IMR-90 (cell line): Measurements from ENCODE around the gene CAMK2N1. TPM values are rescaled to one million over a fixed set of nuclear protein-coding genes. Genes with fewer than 3 reads are reported as not detected.

Experiments used
- ATAC-seq: fragments of 200-7000 bp; cut with Tn5 transposase; 2 replicates; pipeline ENCODE4 v1.9.1; 2020; ENCODE audit warnings: low read depth, mild to moderate bottlenecking, moderate library complexity
- BruUV-seq: library from RNA; stranded (reverse); fragments of 400-500 nt; replicated peaks from 2 replicates; lab custom pipeline; 2021; lab: Mats Ljungman, UMichigan
- CTCF ChIA-PET: fragments of 300-600 bp; formaldehyde crosslinking; extraction: SDS; loops from one replicate; lab custom pipeline; 2021; ENCODE audit warnings: antibody characterized with exemption; lab: Yijun Ruan, JAX
- POLR2A ChIA-PET: fragments of 300-600 bp; sonication (Branson Sonifier 250); formaldehyde crosslinking; loops from one replicate; lab custom pipeline; 2022; ENCODE audit warnings: antibody characterized with exemption; ENCODE audit not compliant: unreplicated experiment; lab: Charles Lee
- DNase-seq: peaks from one replicate; pipeline ENCODE4 v3.0.0; 2013
- H2AFZ ChIP-seq: replicated peaks from 2 replicates; pipeline ENCODE3; 2013; ENCODE audit warnings: low read length, mild to moderate bottlenecking; ENCODE audit not compliant: poor library complexity
- H2AK5ac ChIP-seq: 2 replicates; pipeline ENCODE4 v1.6.1; 2013; ENCODE audit warnings: low read depth, low read length, inconsistent platforms
- H2AK9ac ChIP-seq: replicated peaks from 2 replicates; pipeline ENCODE3; 2013; ENCODE audit warnings: mild to moderate bottlenecking, low read depth, low read length, moderate library complexity; ENCODE audit not compliant: poor library complexity
- H2BK120ac ChIP-seq: 2 replicates; pipeline ENCODE4 v1.6.1; 2013; ENCODE audit warnings: low read depth, low read length, inconsistent platforms
- H2BK15ac ChIP-seq: 3 replicates; pipeline ENCODE4 v1.6.1; 2013; ENCODE audit warnings: low read depth, low read length, inconsistent platforms
- H2BK20ac ChIP-seq: 2 replicates; pipeline ENCODE4 v1.6.1; 2013; ENCODE audit warnings: low read depth, mild to moderate bottlenecking, inconsistent platforms, low read length, moderate library complexity
- H2BK5ac ChIP-seq: 2 replicates; pipeline ENCODE4 v1.6.1; 2013; ENCODE audit warnings: mild to moderate bottlenecking, low read depth, low read length, inconsistent platforms; ENCODE audit not compliant: poor library complexity, severe bottlenecking
- H3K14ac ChIP-seq: replicated peaks from 2 replicates; pipeline ENCODE4 v1.6.1; 2013; ENCODE audit warnings: low read depth, low read length, inconsistent platforms
- H3K18ac ChIP-seq: 2 replicates; pipeline ENCODE4 v1.6.1; 2013; ENCODE audit warnings: low read depth, low read length, control low read depth
- H3K23ac ChIP-seq: 2 replicates; pipeline ENCODE4 v1.6.1; 2013; ENCODE audit warnings: low read depth, low read length, inconsistent platforms
- H3K27ac ChIP-seq: 2 replicates; pipeline ENCODE4 v1.5.1; 2013; ENCODE audit warnings: mild to moderate bottlenecking, control low read depth, low read length; ENCODE audit not compliant: insufficient read depth
- H3K27me3 ChIP-seq: 2 replicates; pipeline ENCODE4 v1.6.1; 2013; ENCODE audit warnings: low read length; ENCODE audit not compliant: control insufficient read depth, insufficient read depth
- H3K36me3 ChIP-seq: 2 replicates; pipeline ENCODE4 v1.6.1; 2013; ENCODE audit warnings: low read length, mixed read lengths; ENCODE audit not compliant: control insufficient read depth, insufficient read depth
- H3K4ac ChIP-seq: 2 replicates; pipeline ENCODE4 v1.6.1; 2013; ENCODE audit warnings: low read depth, low read length, inconsistent platforms
- H3K4me1 ChIP-seq: 2 replicates; pipeline ENCODE4 v1.6.1; 2013; ENCODE audit warnings: low read length, mixed read lengths; ENCODE audit not compliant: control insufficient read depth, insufficient read depth
- H3K4me2 ChIP-seq: 2 replicates; pipeline ENCODE4 v1.6.1; 2013; ENCODE audit warnings: low read depth, mild to moderate bottlenecking, control low read depth, low read length, moderate library complexity
- H3K4me3 ChIP-seq: 2 replicates; pipeline ENCODE4 v1.5.1; 2013; ENCODE audit warnings: low read depth, mild to moderate bottlenecking, control low read depth, low read length, moderate library complexity; ENCODE audit not compliant: insufficient read depth
- H3K56ac ChIP-seq: 2 replicates; pipeline ENCODE4 v1.6.1; 2013; ENCODE audit warnings: low read length, inconsistent platforms; ENCODE audit not compliant: insufficient read depth; ENCODE audit errors: extremely low read depth
- H3K79me1 ChIP-seq, 2 experiments: 2 replicates each; pipeline ENCODE4 v1.6.1; 2013; ENCODE audit warnings: low read length in 2 of 2, inconsistent platforms in 1 of 2, low read depth in 1 of 2
- H3K9ac ChIP-seq: 2 replicates; pipeline ENCODE4 v1.6.1; 2013; ENCODE audit warnings: low read depth, low read length, control low read depth
- H3K9me1 ChIP-seq: 2 replicates; pipeline ENCODE4 v1.6.1; 2013; ENCODE audit warnings: low read length, inconsistent platforms; ENCODE audit not compliant: insufficient read depth
- H3K9me3 ChIP-seq: 2 replicates; pipeline ENCODE4 v1.6.1; 2013; ENCODE audit warnings: low read length; ENCODE audit not compliant: control insufficient read depth, insufficient read depth
- H4K20me1 ChIP-seq: 2 replicates; pipeline ENCODE4 v1.6.1; 2013; ENCODE audit warnings: low read length, inconsistent platforms; ENCODE audit not compliant: insufficient read depth
- H4K5ac ChIP-seq: 2 replicates; pipeline ENCODE4 v1.6.1; 2013; ENCODE audit warnings: mild to moderate bottlenecking, low read depth, low read length, control low read depth
- H4K8ac ChIP-seq, 2 experiments: 2 replicates each; pipeline ENCODE4 v1.6.1; 2013; ENCODE audit warnings: low read depth in 2 of 2, low read length in 2 of 2, control low read depth in 1 of 2, inconsistent platforms in 1 of 2
- H4K91ac ChIP-seq: 2 replicates; pipeline ENCODE4 v1.6.1; 2013; ENCODE audit warnings: low read depth, low read length, inconsistent platforms; ENCODE audit not compliant: insufficient read depth
- BHLHE40 ChIP-seq: fragments of 150-350 bp; IDR thresholded peaks from 2 replicates; pipeline ENCODE4 v1.6.1; 2016; ENCODE audit warnings: mild to moderate bottlenecking, low read depth, low read length
- CEBPB ChIP-seq: IDR thresholded peaks from 2 replicates; pipeline ENCODE4 v1.6.1; 2012; ENCODE audit warnings: low read depth, low read length, improper control_type of control experiment
- CHD1 ChIP-seq: IDR thresholded peaks from 2 replicates; pipeline ENCODE4 v1.6.1; 2012; ENCODE audit warnings: low read depth, low read length, improper control_type of control experiment
- MXI1 ChIP-seq: IDR thresholded peaks from 2 replicates; pipeline ENCODE4 v1.6.1; 2012; ENCODE audit warnings: low read depth, mild to moderate bottlenecking, low read length, moderate library complexity, borderline replicate concordance
- NFE2L2 ChIP-seq: fragments of 150-350 bp; IDR thresholded peaks from 2 replicates; pipeline ENCODE4 v1.6.1; 2016; ENCODE audit warnings: low read depth, mild to moderate bottlenecking, low read length
- RAD21 ChIP-seq: IDR thresholded peaks from 2 replicates; pipeline ENCODE4 v1.6.1; 2012; ENCODE audit warnings: low read length, improper control_type of control experiment
- RCOR1 ChIP-seq: IDR thresholded peaks from 2 replicates; pipeline ENCODE4 v1.6.1; 2012; ENCODE audit warnings: mild to moderate bottlenecking, low read length, improper control_type of control experiment; ENCODE audit not compliant: insufficient replicate concordance
- RFX5 ChIP-seq: IDR thresholded peaks from 2 replicates; pipeline ENCODE4 v1.8.0; 2012; ENCODE audit warnings: low read depth, mild to moderate bottlenecking, low read length, moderate library complexity
- USF2 ChIP-seq: fragments of 150-350 bp; IDR thresholded peaks from 2 replicates; pipeline ENCODE4 v1.6.1; 2017; ENCODE audit warnings: mild to moderate bottlenecking, antibody characterized with exemption, low read length, low read depth
- WGBS, 2 experiments: methylation state at CpG; one replicate each; pipeline versions ENCODE4 v1.1.5 to v1.1.7; 2013; ENCODE audit warnings: missing lambda C conversion rate in 2 of 2; ENCODE audit not compliant: insufficient read length in 1 of 2; ENCODE audit errors: extremely low coverage in 2 of 2; 5-methylcytosine and 5-hydroxymethylcytosine counted together
- dilution Hi-C: fragments of 300-500 bp; cut with HindIII; formaldehyde crosslinking; loops from one replicate; pipeline ENCODE4 v1.14.3; 2018; ENCODE audit warnings: low sequenced_read_pairs; ENCODE audit not compliant: unreplicated experiment
- in situ Hi-C: fragments of 300-500 bp; cut with MboI; formaldehyde crosslinking; loops from 3 replicates; pipeline ENCODE4 v1.14.3; 2019; ENCODE audit warnings: low sequenced_read_pairs, inconsistent platforms, mixed read lengths
- intact Hi-C: fragments of 100-400 bp; cut with micrococcal nuclease; formaldehyde crosslinking; loops from 2 replicates; pipeline ENCODE4 v1.10.0; 2022
- polyA plus RNA-seq, 3 experiments: library from polyadenylated mRNA; depleted of rRNA; stranded (reverse); fragments of >200 nt; gene quantifications; 2 replicates each; pipeline ENCODE4 v1.2.3, GENCODE V29; 2012; ENCODE audit warnings: low replicate concordance in 1 of 3
- total RNA-seq: library from RNA; depleted of rRNA; stranded (reverse); fragments of >200 nt; gene quantifications from 2 replicates; pipeline ENCODE4 v1.2.3, GENCODE V29; 2012
- TF ChIP-seq, protein P1 (sequence below): fragments of 150-350 bp; IDR thresholded peaks from 2 replicates; pipeline ENCODE4 v1.6.1; 2016; ENCODE audit warnings: low read depth, mild to moderate bottlenecking, low read length, moderate library complexity, borderline replicate concordance

Gene CAMK2N1
- total and polyA plus RNA-seq, 2 of the 4 experiments (the other 2 are of a cell fraction): 10.2 to 44.4 TPM

DNA sequence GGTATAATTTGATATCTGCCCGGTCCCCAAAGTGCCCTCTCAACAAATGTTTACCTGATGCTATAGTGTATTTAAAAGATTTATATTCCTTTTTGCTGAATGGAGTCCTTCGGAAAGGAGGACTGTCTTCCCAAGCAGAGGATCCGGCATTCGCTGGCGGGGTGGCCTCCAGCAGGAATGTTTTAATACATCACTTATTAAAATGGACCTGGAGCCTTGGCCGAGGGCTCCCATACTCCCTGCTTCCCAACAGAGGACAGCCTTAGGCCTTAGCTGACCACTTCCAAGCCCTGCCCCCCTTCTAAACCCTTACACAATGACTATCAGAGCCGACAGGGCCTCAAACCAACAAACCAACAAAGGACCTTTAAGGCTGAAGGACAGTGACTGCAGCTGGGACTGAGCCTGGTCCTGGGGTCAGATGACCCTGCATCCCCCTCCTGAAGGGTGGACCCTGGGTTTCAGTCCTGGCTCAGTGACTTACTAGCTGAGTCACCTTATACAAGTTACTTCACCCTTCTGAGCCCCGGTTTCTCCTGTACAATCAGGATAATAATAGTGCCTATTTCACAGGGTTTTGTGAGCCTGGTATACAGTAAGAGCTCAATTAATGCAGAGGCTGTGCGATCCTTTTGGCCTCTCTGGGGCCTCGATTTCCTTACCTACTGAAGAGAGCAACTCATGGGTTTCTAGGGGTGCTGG is 5.6 kb downstream of the CAMK2N1 start:
- no TSS peak for BruUV-seq

More for the DNA sequence above, 5.6 kb downstream of the CAMK2N1 start:
- peak overlapping the region; percentile 63; the same call in 1 of the 2 replicates for H3K14ac ChIP-seq
- H4K91ac ChIP-seq: peak overlapping the region; percentile 79
- H3K56ac ChIP-seq: no peak overlapping the region; the same call in 1 of the 2 replicates
- H4K8ac ChIP-seq: peak overlapping the region; percentile 3 to 58; a peak in 2 of 4 replicates
- H3K27me3 ChIP-seq: no peaks in the 10 kb centered on the region
- peak overlapping the region; percentile 82 for H2AK5ac ChIP-seq
- CTCF ChIA-PET: no interaction called here
- peak overlapping the region; percentile 68 for H4K5ac ChIP-seq
- H3K23ac ChIP-seq: peak overlapping the region; percentile 92
- H3K79me1 ChIP-seq: peaks cover 12 to 61% of the 10 kb centered on the region in 2 experiments
- H2BK15ac ChIP-seq: peak overlapping the region; percentile 57; the same call in 2 of the 3 replicates
- no peak overlapping the region for H3K4me2 ChIP-seq
- peak overlapping the region; percentile 73 for H3K18ac ChIP-seq
- peaks cover 12% of the 10 kb centered on the region; the same call in 1 of the 2 replicates for H3K36me3 ChIP-seq
- POLR2A ChIA-PET: interaction anchor here (0.6 to 0.7 kb wide), 3 partner anchors 114 to 250 kb away, joined by 3 to 4 read pairs (median 3); no protein-coding TSS in a partner anchor
- H2BK20ac ChIP-seq: peak overlapping the region; percentile 47
- H2AFZ ChIP-seq: peak overlapping the region; percentile 5
- peaks cover 41% of the 10 kb centered on the region for H3K4me1 ChIP-seq
- DNase-seq (peak; percentile 13), ATAC-seq (peak; percentile 1; the same call in 1 of the 2 replicates)
- dilution Hi-C loops (no loop called here), intact Hi-C loops (loop anchor here (5.0 kb wide), 1 partner anchor 53 kb away; no protein-coding TSS in a partner anchor), in situ Hi-C loops (no loop called here)
- no peak overlapping the region for H2AK9ac ChIP-seq
- peak overlapping the region; percentile 89; the same call in 1 of the 2 replicates for H3K27ac ChIP-seq
- H2BK5ac ChIP-seq: peak overlapping the region; percentile 80
- peaks cover 29% of the 10 kb centered on the region for H4K20me1 ChIP-seq
- 73% methylated on average over 4 of the region's 10 CpGs; no CpG with 5 or more reads in 1 of the 2 experiments for WGBS, 2 experiments
- peaks cover 37% of the 10 kb centered on the region for H3K9me1 ChIP-seq
- peak overlapping the region; percentile 86 for H3K4ac ChIP-seq
- TF ChIP-seq, protein P1, sequence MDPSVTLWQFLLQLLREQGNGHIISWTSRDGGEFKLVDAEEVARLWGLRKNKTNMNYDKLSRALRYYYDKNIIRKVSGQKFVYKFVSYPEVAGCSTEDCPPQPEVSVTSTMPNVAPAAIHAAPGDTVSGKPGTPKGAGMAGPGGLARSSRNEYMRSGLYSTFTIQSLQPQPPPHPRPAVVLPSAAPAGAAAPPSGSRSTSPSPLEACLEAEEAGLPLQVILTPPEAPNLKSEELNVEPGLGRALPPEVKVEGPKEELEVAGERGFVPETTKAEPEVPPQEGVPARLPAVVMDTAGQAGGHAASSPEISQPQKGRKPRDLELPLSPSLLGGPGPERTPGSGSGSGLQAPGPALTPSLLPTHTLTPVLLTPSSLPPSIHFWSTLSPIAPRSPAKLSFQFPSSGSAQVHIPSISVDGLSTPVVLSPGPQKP: no peak
- TF ChIP-seq RCOR1 (no peak), USF2 (no peak), NFE2L2 (no peak), CHD1 (no peak), CEBPB (no peak), RFX5 (no peak), MXI1 (no peak), BHLHE40 (no peak), RAD21 (no peak)
- no peak overlapping the region for H3K4me3 ChIP-seq
- H2BK120ac ChIP-seq: peak overlapping the region; percentile 78
- no peak overlapping the region for H3K9ac ChIP-seq
- H3K9me3 ChIP-seq: no peaks in the 10 kb centered on the region
